Stimulated activated CD8-positive, alpha-beta memory T cell treated with anti-CD3 and anti-CD28 coated beads, Interleukin-7, amount 100 ng/mL, for 1 hour (primary cell): ENCODE data around the gene UBE2Q1.

Experiments
- DNase-seq, 2 donors: peaks; one replicate each; pipeline ENCODE4 v3.0.0-alpha.2; 2020; ENCODE audit warnings: low read depth in 2 of 2

Gene UBE2Q1

GRCh38 chr1:154557939-154558719 is at the start of gene UBE2Q1:
Gene UBE2Q1, minus strand, starts transcription at chr1:154558662. Its CDS starts 109 bp downstream, at chr1:154558553.
- peak; percentile 11 to 14 for DNase-seq

- peak; percentile 80 to 83 for DNase-seq
These were observed 49.3 kb upstream of the UBE2Q1 start, which contains the start of gene ADAR for GRCh38 chr1:154607609-154608396. Gene ADAR, minus strand, starts transcription at chr1:154608186. Its CDS starts 180 bp downstream, at chr1:154608006.

GRCh38 chr1:154607106-154607608 is 48.7 kb upstream of the UBE2Q1 start:
- no peak for DNase-seq

- no peak for DNase-seq
These were observed 47.1 kb upstream of the UBE2Q1 start for GRCh38 chr1:154605534-154605933.

GRCh38 chr1:154603317-154603716 is 44.9 kb upstream of the UBE2Q1 start:
- DNase-seq, result no peak

GRCh38 chr1:154599658-154600057 is 41.2 kb upstream of the UBE2Q1 start:
- no peak for DNase-seq

- DNase-seq, result no peak
These were observed 40.6 kb upstream of the UBE2Q1 start for GRCh38 chr1:154598871-154599635.

- DNase-seq, result no peak
These were observed 37.2 kb upstream of the UBE2Q1 start for GRCh38 chr1:154595621-154596020.

GRCh38 chr1:154594811-154595210 is 36.3 kb upstream of the UBE2Q1 start:
- no peak for DNase-seq

GRCh38 chr1:154593390-154593789 is 34.9 kb upstream of the UBE2Q1 start:
- no peak for DNase-seq

GRCh38 chr1:154591206-154591605 is 32.7 kb upstream of the UBE2Q1 start:
- no peak for DNase-seq

GRCh38 chr1:154590756-154591155 is 32.3 kb upstream of the UBE2Q1 start:
- DNase-seq, result no peak

GRCh38 chr1:154589780-154590179 is 31.3 kb upstream of the UBE2Q1 start:
- DNase-seq, result no peak

- no peak for DNase-seq
These were observed 28.2 kb upstream of the UBE2Q1 start for GRCh38 chr1:154586641-154587040.

GRCh38 chr1:154586231-154586630 is 27.8 kb upstream of the UBE2Q1 start:
- DNase-seq, result no peak

- DNase-seq, result no peak
These were observed 26.0 kb upstream of the UBE2Q1 start for GRCh38 chr1:154584267-154584994.

- DNase-seq, result no peak
These were observed 25.3 kb upstream of the UBE2Q1 start for GRCh38 chr1:154583773-154584172.

- no peak for DNase-seq
These were observed 24.4 kb upstream of the UBE2Q1 start for GRCh38 chr1:154582885-154583284.

GRCh38 chr1:154581766-154582165 is 23.3 kb upstream of the UBE2Q1 start:
- no peak for DNase-seq

- no peak for DNase-seq
These were observed 20.9 kb upstream of the UBE2Q1 start for GRCh38 chr1:154579374-154579773.

- no peak for DNase-seq
These were observed 19.6 kb upstream of the UBE2Q1 start for GRCh38 chr1:154578058-154578418.
